ENCODE data around the gene TOP1. TPM values are rescaled to one million over a fixed set of nuclear protein-coding genes. Genes with fewer than 3 reads are reported as not detected.

Gene TOP1
- total and polyA plus RNA-seq, 9 of the 15 experiments (the other 6 are each of a cell fraction or from before 2014, with no cell fraction given) = 26.4 to 127 (median 39.6) TPM

DNA sequence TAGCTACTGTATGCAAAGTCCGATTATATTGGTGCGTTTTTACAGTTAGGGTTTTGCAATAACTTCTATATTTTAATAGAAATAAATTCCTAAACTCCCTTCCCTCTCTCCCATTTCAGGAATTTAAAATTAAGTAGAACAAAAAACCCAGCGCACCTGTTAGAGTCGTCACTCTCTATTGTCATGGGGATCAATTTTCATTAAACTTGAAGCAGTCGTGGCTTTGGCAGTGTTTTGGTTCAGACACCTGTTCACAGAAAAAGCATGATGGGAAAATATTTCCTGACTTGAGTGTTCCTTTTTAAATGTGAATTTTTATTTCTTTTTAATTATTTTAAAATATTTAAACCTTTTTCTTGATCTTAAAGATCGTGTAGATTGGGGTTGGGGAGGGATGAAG, 95.0 kb downstream of the TOP1 start (continued):
- TF ChIP-seq, protein P1, sequence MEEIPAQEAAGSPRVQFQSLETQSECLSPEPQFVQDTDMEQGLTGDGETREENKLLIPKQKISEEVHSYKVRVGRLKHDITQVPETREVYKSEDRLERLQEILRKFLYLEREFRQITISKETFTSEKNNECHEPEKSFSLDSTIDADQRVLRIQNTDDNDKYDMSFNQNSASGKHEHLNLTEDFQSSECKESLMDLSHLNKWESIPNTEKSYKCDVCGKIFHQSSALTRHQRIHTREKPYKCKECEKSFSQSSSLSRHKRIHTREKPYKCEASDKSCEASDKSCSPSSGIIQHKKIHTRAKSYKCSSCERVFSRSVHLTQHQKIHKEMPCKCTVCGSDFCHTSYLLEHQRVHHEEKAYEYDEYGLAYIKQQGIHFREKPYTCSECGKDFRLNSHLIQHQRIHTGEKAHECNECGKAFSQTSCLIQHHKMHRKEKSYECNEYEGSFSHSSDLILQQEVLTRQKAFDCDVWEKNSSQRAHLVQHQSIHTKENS (CRISPR knock-in tag; IDR thresholded peaks at IDR 0.05) = no peak
- no peak for TF ChIP-seq GABPB1 (CRISPR knock-in tag; IDR thresholded peaks at IDR 0.05)
- no peak for TF ChIP-seq MEF2A (IDR thresholded peaks at IDR 0.05; ENCODE audit: control insufficient read depth, low read depth, low read length)
- TF ChIP-seq SMAD1 (IDR thresholded peaks at IDR 0.05; ENCODE audit: low read depth, low read length, partially characterized antibody) = no peak

GRCh38 chr20:41124451-41125094, 96.0 kb downstream of the TOP1 start:
- Histone ChIP-seq H3K27ac (ENCODE audit: extremely low read depth, low read depth, low read length) (no peak overlapping the region), H3K4me2 (ENCODE audit: insufficient read depth, low read length) (no peak overlapping the region), H4K20me1 (replicated peaks; ENCODE audit: control insufficient read depth, insufficient read depth, low read length) (0 out of 2 replicates have a peak, but pooled peaks cover 3% of the 10 kb centered on the region), H3K9me3 (replicated peaks; ENCODE audit: control insufficient read depth, insufficient read depth, low read depth, low read length) (no peaks in the 10 kb centered on the region), H2AFZ (ENCODE audit: low read depth, low read length) (no peak overlapping the region), H3K4me1 (replicated peaks in 1 of 2; ENCODE audit: control insufficient read depth in 2 of 2, insufficient read depth in 2 of 2, low read length in 2 of 2) (no peaks in the 10 kb centered on the region), H3K9ac (ENCODE audit: insufficient read depth in 1 of 2, low read depth in 2 of 2, low read length in 2 of 2) (no peak overlapping the region), H3K36me3 (ENCODE audit: control insufficient read depth, insufficient read depth, low read length) (peaks cover 62% of the 10 kb centered on the region), H3K27me3 (ENCODE audit: control insufficient read depth in 2 of 2, insufficient read depth in 2 of 2, low read length in 2 of 2) (no peaks in the 10 kb centered on the region), H3K79me2 (ENCODE audit: control insufficient read depth, insufficient read depth, low read length) (no peaks in the 10 kb centered on the region), H3K9me1 (ENCODE audit: control insufficient read depth, insufficient read depth, low read length) (no peaks in the 10 kb centered on the region), H3K4me3 (no peak overlapping the region)
- in situ Hi-C loops (cut with MboI) = no loop called here
- DNase-seq (ENCODE audit: extremely low read depth in 1 of 4, low spot score in 3 of 4) (no peak), ATAC-seq (no peak), FAIRE-seq (no peak)
- WGBS (ENCODE audit: insufficient coverage, low coverage, missing lambda C conversion rate) = 94% methylated on average over 3 of the region's 3 CpGs
- BruUV-seq (replicated peaks) = no TSS peak
- intact Hi-C loops (cut with micrococcal nuclease) = no loop called here
- ChIA-PET POLR2A (no interaction called here), CTCF (ENCODE audit: low intra/inter-chr PET ratio) (no interaction called here)
- TF ChIP-seq, protein P1 (CRISPR knock-in tag; IDR thresholded peaks at IDR 0.05) = no peak
- TF ChIP-seq ZNF785 (CRISPR knock-in tag; IDR thresholded peaks at IDR 0.05) = no peak
- TF ChIP-seq ZNF639 (CRISPR knock-in tag; conservative IDR thresholded peaks at IDR 0.05 in 1 of 2, IDR thresholded peaks at IDR 0.05 in 1 of 2) = no peak
- no peak for TF ChIP-seq GATA2 (CRISPR knock-in tag; IDR thresholded peaks at IDR 0.05)
- TF ChIP-seq TAF1 (IDR thresholded peaks at IDR 0.05; ENCODE audit: control insufficient read depth, extremely low read depth, insufficient read depth, low read length, severe bottlenecking) = no peak
